ENCODE data around the gene ARHGAP18.

Gene ARHGAP18, protein sequence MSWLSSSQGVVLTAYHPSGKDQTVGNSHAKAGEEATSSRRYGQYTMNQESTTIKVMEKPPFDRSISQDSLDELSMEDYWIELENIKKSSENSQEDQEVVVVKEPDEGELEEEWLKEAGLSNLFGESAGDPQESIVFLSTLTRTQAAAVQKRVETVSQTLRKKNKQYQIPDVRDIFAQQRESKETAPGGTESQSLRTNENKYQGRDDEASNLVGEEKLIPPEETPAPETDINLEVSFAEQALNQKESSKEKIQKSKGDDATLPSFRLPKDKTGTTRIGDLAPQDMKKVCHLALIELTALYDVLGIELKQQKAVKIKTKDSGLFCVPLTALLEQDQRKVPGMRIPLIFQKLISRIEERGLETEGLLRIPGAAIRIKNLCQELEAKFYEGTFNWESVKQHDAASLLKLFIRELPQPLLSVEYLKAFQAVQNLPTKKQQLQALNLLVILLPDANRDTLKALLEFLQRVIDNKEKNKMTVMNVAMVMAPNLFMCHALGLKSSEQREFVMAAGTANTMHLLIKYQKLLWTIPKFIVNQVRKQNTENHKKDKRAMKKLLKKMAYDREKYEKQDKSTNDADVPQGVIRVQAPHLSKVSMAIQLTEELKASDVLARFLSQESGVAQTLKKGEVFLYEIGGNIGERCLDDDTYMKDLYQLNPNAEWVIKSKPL

DNA sequence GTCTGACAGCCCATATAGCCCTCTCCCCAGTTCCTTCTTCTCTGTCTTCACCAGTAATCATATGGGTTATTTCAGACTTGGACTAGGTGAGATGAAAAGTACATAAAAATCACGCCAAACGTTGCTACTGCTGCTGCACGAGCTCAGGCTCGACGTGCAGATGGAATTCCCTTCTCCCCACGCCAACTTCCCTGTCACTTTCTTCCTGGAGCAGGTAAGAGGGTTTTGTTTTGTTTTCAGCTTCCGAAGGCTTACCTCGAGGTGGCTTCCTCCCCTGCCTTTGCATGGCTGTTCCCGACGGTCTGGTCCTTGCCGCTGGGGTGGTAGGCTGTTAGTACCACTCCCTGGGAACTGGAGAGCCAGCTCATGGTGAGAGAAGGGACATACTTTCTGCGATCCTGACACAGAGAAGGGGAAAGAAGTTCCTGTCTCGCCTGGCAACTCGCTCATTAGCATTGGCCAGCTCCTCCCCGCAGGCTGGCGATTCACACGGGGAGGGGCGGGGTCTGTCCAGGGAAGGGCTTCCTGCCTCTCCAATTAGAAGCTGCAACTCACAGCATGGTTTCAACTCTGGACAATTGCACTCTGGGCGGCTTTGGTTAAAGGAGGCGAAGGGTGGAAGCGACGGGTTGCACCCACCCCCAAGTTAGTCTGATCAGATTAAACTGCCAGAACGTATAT is at the start of gene ARHGAP18:
Gene ARHGAP18, minus strand, starts transcription at position 409 of the 681 bp plus-strand sequence. Its CDS starts 41 bp downstream, at position 368.
- peak; percentile 48 for DNase-seq

DNA sequence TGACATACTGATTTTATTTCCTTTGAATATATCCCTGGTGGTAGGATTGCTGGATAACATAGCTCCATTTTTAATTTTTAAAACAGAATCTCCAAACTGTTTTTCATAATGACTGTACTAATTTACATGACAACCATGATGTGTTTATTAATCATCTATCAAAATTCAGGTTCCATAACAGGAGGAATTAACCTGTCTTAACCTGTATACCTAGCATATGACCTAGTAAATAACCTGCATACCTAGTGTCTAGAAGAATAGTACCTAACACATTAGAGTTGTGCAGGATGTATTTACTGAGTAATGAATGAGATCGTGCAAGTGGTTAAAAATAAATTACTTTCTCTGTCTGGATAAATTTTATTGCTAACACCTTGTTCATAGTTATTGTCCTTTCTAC is 45.8 kb upstream of the ARHGAP18 start:
- DNase-seq: no peak

DNA sequence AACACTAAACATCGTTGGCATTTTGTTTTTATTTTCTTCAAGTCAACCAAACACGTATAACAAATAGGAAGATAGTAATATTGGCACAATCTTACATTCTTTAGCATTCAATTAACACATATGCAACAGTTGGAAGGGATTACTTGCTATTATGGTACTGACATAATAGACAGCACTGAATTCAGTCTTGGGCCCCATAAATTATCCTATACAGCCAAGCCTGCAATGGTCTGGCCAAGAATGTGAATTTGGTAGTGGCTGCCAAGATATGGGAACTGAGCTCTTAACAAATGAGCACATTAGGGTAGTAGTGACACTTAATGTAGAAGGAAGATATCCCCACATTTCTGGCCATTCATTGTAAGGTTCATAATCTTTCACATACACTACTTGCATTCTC is 44.8 kb upstream of the ARHGAP18 start:
- DNase-seq: no peak

DNA sequence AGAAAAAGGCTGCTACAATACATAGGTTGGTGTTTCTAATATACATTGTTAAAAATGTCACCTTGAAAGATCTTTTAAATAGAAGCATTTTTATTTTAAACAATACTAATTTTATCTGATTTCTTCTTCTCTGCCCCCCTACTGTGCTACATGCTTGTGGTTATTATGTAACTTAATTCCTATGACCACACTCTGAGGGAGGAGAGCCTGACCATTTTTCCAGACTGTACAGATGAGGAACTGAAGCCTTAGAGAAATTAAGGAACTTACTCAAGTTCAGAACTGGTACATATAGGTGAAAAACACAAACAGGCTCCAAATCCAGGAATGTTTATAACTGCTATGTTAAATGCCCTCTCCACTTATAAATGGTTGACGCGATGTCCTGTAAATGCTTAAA is 43.4 kb upstream of the ARHGAP18 start:
- peak; percentile 60 for DNase-seq

DNA sequence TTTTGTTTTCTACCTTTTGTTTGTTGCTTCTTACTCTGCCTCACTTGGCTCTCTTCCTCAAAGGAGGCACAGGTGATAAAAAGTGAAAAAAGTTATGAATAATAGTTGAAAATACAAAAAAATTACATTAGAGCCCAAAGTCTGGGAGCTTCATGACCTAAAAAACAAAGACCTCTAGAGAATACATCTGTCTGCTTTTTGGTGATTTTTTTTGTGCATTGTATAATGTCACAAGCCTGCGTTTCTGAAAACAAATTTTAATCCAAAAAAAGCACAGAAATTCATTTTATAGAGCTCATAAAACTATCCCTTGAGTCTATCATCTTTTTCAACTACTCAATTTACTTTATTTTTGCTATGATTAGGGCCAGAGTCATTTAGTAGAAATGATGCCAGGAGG is 41.4 kb upstream of the ARHGAP18 start:
- DNase-seq: no peak

DNA sequence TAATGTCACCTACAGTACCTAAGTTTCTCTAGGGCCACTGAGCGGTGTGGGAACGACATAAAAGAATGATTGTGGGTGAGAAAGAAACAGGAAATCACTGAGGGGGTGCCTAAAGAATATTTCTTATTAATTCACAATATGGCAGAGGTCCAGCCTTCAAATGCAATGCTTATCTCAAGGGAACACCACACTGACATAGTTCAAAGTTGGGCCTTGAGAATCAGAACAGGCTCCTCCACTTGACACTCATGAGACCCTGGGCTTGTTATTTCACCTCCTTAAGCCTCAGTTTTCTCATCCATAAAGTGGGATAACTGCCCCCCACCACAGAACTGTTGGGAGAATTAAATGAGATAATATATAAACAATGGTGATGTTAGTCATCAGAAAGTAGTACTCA is 40.4 kb upstream of the ARHGAP18 start:
- DNase-seq: no peak

DNA sequence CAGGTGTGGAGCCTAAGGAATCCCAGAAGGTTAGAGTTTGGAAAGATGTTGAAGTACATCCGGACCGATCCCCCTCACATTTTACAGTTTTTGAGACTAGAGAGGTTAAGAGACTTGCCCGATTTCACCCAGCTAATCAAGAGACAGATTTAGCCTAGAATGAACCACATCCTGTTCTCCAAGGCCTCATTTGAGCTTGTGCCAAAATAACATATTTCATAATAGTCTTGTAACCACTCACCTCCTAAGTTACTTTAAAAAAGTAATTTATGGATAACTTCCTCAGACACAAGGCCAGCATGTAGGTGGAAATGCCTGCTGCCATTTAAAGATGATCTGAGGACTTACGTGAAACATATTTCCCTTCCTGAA is 39.8 kb upstream of the ARHGAP18 start:
- DNase-seq: peak; percentile 47

DNA sequence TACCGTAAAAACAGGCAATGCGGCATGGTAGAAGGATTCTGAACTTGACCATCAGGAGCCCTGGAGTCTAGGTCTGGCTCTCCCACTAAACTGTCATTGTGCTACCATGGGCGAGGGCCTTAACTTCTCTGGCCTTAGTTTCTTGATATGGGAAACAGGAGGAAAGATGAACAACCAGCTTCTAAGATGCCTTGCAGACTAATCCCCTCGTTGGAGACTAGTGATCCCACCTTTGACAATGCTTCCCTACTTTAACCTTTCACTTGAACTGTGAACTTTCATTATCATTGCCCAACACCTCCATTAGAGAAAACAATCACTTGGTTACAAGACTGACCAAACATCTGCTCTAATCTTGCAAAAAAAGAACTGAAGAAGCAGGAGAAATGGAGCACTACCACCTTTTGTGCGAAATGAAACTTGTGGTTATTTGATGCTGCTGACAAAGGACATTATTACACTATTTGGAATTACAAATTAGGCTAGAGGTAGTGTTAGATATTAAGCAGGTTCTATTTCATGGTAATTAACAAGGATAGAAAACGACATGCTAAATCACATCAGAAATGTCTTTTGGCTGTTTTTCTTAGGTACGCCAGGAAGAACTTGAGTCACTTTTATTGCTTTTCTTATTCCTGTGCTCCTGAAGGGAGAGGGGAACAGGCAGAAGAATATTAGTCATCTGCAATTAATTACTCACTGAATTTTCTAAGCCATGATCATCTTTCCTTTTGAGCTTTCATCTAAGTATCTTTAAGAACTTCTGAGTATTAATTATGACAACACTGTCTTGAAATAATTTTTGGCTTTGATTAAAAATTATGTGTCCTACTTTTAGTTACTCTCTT is 39.1 kb upstream of the ARHGAP18 start:
- no peak for DNase-seq

DNA sequence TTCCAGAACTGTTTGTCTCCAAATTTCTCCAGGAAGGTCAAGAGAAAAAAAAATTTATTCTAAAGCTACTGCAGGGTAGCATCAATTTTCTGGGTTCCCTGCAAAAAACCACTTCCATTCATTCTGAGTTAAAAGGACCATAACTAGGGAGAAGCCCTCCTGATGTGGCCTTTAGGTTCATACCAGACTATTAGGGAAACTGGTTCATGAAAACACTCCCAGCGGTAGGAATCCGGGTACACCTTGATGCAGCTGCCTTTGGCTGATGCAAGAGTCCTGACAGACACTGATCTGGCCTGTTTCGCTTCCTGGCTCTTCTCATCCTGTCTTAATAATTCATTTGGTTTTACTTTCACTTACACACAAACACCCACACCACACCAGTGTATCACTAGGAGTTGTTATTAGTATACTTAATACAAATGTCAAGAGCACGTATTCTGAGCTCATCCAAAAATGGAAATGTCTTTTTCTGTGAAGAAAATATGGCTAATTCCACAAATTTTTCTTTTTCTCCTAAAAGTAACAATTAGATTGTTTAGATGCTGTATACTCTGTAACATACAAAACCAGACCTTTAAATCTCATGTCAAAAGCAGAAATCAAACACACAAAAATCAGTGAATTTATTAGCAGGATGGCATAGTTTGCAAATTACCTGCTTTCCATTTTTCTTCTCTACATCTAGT is 38.4 kb upstream of the ARHGAP18 start:
- no peak for DNase-seq

DNA sequence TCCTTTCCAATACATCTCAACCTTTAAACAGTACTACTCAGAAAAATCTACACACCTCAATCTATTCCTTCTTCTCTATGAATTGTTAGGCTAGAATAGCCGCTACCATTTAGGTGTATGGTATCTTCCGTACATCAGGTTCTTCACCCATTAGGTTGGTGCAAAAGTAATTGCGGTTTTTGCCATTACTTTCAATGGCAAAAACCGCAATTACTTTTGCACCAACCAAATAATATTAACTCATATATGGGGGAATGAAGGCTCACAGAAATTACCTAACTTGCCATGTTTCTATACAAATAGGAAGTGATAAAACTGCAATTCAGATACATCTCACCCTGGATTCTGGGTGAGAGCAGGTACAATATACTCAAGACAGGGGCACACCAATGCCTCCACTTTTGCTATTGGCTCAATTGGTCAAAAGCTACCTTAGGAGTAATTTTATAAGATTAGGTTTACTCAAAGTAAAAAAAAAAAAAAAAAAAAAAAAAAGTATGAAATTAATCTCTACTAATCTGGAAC is 37.7 kb upstream of the ARHGAP18 start:
- no peak for DNase-seq

DNA sequence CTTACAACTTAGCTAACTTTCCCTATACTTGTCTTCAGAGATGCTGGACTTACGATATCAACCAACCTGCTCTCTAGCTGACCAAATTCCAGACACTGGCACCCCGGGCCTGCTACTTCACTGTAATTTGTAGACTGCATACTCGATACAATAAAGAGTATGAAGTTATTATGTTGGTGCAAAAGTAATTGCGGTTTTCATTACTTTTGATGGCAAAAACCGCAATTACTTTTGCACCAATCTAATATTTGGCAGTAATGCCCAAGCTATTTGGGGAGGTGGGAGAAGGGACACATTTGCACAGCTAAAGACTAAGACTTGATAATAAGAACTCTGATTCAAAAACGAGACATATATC is 34.9 kb upstream of the ARHGAP18 start:
- no peak for DNase-seq

DNA sequence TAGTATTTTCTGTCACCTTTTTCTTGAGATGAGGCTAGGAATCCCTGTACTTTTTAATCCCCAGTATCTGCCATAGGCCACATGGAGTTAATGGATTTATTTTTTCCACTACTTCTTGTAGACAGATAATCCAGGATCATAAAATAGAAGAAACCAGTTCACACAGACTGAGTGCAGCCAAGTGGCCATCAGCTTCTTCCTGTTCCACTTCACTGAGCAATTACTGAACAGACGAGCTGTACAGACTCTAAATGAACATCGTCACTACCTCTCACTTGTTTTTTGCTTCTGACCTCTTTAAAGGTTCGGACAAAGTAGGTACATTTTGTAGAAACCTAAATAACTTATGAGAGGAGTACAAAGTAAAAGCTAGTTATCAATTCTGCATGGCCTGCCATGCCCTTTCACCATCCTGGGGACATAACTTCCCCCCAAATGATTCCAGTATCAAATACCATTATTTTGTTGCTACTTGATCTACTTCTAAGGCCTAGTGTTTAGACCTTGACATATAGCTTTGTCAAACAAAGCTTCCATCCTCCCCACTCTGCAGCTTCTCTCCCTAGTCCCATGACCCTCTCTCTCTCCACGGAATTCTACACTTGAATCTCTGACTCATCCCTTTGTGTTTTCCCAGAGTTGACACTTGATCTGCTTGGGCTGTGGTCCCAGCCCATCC is 34.4 kb upstream of the ARHGAP18 start:
- no peak for DNase-seq

DNA sequence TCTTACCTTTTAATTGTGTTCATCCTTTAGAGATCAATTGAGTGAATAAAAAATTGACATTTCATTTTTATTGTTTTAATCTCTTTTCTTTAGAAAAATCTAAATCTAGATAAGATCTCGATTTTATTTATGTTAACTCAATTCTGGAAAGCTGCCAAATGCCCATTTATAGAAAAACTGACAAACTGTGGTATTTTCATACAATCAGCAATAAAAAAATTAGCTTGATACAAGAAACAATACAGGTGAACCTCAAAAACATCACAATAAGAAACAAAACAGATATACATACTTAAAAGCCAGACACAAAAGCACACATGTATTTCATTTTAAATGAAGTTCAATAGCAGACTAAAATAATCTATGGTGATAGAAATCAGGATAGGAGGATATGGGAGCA is 30.0 kb upstream of the ARHGAP18 start:
- DNase-seq: no peak

DNA sequence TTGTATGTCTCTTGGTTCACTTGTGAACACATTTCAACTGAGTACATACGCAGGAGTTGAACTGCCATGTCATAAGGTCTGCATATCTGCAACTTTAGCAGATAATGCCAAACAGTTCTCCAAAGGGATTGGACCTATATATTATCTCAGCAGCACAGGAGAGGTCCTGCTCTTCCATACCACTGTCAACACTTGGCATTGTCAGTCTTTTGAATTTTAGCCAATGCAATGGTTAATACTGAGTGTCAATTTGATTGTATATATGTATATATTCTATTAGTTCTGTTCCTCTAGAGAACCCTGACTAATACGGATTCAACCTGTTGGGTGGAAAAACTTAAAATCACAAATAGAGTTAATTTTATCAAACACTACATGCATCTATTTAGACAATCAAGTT is 26.1 kb upstream of the ARHGAP18 start:
- no peak for DNase-seq

DNA sequence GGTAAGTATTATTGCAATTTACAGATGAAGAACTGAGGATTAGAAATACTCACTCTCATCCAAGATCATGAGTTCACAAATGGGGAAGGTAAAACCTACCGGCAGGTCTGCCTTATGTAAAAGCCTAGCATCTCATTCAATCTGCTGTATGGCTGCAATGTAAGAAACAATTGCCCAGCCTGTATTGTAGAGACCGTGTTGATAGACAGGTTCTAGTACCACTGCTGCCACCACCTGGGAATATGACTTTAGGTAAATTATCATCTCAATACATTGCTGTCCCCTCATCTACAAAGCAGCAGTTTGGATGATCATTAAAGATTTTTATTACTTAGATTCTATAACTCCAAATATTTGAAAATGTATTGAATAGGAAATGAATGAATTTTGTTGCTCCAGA is 23.3 kb upstream of the ARHGAP18 start:
- DNase-seq: no peak

DNA sequence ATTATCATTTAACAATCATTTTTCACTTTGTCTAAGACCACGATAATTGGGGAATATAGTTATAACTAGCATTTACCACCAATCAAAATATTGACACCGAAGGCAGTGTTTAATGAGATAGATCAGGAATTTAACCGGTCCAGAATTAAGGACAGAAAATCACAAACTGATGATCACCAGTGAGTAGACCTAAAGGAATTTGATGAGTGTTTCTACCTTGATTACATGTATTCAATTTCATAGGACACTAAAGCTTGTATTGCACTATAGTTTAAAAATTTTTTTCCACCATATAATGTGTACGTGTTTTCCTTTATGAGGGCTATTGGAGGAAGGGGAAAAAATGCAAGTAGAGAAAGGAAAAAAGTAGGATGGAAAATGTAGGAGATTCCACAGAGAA is 22.6 kb upstream of the ARHGAP18 start:
- DNase-seq: no peak

DNA sequence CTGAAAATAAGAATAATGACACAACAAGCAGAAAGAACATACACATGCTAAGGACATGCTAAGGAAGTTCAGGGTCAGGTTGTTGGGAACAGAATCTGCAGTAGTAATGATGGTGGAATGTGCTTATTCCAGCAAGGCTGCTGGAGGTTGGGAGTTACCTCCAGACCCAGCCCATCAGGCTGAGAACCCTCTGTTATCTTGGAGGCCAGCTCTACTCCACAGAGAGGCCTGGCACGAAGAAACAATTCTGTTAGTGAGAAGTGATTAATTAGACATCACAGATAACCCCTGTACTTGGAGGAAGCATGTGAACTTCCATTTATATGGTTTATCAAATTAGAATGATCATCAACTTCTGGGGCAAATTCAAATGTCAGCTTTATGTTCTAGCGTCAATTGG is 22.1 kb upstream of the ARHGAP18 start:
- no peak for DNase-seq

DNA sequence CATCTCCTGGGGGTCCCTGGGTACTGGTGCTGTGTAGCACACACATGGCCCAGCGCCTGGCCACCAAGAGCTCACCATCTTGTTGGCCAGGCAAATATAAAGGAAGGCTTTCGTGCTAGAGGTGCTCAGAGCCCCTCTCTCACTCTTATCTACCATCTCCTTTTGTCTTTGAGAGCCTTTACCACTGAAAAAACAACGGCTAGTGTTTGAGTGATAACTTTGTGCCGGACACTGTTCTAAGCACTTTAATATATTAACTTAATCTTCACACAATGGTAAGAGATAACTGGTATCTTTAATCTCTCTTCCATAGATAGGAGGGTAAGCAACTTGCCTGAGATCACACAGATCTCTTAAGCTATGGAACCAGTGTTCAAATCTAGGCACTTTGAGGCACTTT is 21.5 kb upstream of the ARHGAP18 start:
- DNase-seq: no peak

DNA sequence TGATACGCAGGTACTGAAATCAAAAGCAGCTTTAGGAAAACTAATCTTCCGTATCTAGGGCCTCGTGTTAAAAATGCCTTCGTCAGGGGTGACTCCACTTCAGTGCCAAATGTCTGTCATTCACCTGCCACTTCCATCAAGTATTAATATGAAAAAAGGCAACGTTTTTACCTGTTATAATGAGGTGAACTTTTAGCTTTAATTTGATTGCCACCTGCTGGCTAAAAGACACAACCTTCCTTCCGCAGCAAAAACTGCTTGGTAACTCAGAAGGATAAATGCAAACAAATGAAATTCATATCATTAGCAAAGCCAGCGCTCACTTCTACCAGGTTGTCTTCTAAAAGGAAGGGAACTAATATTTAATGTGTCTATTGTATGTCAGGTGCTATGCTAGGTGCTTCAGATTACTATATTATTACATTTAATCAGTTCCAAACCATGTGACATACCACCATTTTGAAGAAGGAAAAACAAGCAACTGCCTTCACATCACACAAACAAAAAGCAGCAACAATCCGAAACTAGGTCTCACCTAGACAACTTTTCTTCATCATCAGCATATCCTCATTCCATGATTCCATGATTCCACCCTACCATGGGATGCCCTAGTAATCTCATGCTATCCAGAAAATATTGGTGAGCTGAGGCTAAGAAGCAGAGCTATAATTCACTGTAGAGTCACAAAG is 20.6 kb upstream of the ARHGAP18 start:
- no peak for DNase-seq

DNA sequence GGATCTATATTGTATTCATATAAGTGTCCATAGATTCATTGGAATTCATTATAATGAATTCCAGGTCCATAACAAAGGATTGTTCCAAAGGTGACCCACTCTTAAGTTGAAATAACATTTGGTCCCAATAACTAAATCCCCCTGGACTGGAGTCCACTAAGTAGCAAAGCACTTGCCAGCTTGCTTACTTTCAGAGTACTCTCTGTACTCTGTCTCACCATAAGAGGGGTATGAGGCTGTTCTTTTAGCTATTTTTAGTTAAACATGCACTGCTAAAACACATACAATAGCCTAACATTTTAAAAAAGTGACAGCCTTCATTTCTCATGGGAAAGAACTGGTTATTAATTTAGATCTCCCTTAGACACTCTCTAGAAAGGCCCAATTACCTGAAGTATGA is 16.7 kb upstream of the ARHGAP18 start:
- no peak for DNase-seq

DNA sequence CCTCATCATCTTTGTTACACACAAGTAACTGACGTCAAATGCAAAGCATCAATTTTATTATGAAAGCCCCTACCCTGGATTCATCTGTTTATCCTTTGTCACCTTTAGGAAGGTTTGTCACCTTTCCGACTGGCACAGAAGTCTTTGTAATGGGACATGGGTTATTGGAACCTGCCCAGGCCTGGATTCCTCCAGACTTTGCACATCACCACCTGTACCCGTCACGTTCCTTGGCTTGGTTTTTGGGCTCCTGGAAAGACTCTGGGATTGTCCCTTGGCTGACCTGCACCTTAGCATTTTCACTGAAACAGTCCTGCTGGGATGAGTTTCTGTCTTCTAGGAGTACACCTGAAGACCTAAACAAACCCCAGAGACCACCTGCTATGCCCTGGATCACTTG is 15.4 kb upstream of the ARHGAP18 start:
- no peak for DNase-seq

Data from SIG-M5 (cell line).